GM21576 (cell line): ENCODE data around the gene HOXA10.

ENCODE experiments used
- ATAC-seq: cut with Tn5 transposase; IDR thresholded peaks from one replicate; pipeline ENCODE4 v1.9.1; 2021; ENCODE audit warnings: mild to moderate bottlenecking, moderate library complexity; ENCODE audit not compliant: unreplicated experiment

The HOXA10 gene

GRCh38 chr7:27191833-27192545 lies 17.9 kb upstream of the HOXA10 start:
- no peak for ATAC-seq

- ATAC-seq: no peak
Measured at GRCh38 chr7:27191161-27191731, 17.1 kb upstream of the HOXA10 start.

GRCh38 chr7:27189997-27190748 lies 16.1 kb upstream of the HOXA10 start:
- ATAC-seq: no peak

GRCh38 chr7:27189295-27189996 lies 15.3 kb upstream of the HOXA10 start:
- no peak for ATAC-seq

- ATAC-seq: no peak
Measured at GRCh38 chr7:27188386-27189294, 14.5 kb upstream of the HOXA10 start.

GRCh38 chr7:27187475-27188385 lies 13.6 kb upstream of the HOXA10 start:
- no peak for ATAC-seq

GRCh38 chr7:27186668-27187474 lies 12.8 kb upstream of the HOXA10 start:
- ATAC-seq: no peak

- no peak for ATAC-seq
Measured at GRCh38 chr7:27185854-27186667, 11.9 kb upstream of the HOXA10 start.

GRCh38 chr7:27185013-27185853 lies 11.1 kb upstream of the HOXA10 start, which contains the start of gene HOXA11:
TSS of gene HOXA11 (minus strand) at chr7:27185232. CDS start at chr7:27185144, 88 bp downstream.
- no peak for ATAC-seq

- no peak for ATAC-seq
Measured at GRCh38 chr7:27184337-27185012, 10.4 kb upstream of the HOXA10 start.

GRCh38 chr7:27183682-27184336 lies 9.7 kb upstream of the HOXA10 start:
- ATAC-seq: no peak

GRCh38 chr7:27182861-27183681 lies 9.0 kb upstream of the HOXA10 start:
- no peak for ATAC-seq

GRCh38 chr7:27182285-27182841 lies 8.2 kb upstream of the HOXA10 start:
- no peak for ATAC-seq

GRCh38 chr7:27181795-27182275 lies 7.7 kb upstream of the HOXA10 start:
- no peak for ATAC-seq
